VCaP (cell line): ENCODE results near the gene SLC9A9.

Experiments used
- H3K27ac ChIP-seq: fragments of 450-650 bp; 2 replicates; pipeline ENCODE4 v1.5.1; 2017
- TF ChIP-seq, protein P1 (sequence below): fragments of 450-650 bp; conservative IDR thresholded peaks from 2 replicates; pipeline ENCODE4 v1.5.1; 2017; ENCODE audit warnings: mild to moderate bottlenecking, moderate library complexity

SLC9A9 gene

DNA sequence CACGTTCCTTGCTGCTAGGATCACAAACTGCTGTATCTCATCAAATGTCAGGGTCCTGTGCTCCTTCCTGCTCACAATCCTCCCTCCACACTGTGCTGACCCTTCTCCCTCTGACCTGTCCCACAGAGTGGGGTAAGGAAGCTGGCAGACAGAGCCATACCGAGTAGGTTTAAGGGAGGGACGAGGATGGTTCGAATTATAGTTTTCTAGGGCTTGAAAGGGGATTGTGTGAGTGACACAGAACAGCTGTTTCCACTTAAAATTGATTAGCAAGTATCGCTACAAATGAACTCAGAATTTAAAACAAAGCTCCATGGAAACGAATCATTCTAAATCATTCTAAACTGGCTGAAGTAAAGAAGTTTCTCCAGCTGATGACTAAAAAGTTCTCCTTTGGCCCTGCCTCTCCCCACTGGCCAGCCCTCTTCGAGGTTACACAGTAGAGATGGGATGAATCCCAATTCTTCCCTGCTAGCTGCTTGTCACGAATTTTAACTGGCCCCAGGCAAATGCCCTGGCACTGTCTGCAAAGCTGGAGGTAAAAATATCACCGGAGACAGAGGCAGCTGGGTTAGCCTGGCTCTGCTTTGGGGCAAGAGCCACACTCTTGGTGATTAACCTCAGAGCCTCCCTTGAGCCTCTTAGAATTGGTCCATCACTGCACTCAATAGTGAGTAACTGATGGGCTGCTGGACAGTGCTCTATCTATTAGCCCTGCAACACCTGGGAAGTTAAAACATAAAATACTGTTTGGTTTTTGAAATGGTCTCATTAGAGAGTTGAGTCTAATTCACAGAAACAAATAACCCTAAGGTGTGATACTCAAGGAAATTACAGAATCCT is 533.8 kb downstream of the SLC9A9 start:
- no peak overlapping the region for H3K27ac ChIP-seq
- TF ChIP-seq, protein P1, sequence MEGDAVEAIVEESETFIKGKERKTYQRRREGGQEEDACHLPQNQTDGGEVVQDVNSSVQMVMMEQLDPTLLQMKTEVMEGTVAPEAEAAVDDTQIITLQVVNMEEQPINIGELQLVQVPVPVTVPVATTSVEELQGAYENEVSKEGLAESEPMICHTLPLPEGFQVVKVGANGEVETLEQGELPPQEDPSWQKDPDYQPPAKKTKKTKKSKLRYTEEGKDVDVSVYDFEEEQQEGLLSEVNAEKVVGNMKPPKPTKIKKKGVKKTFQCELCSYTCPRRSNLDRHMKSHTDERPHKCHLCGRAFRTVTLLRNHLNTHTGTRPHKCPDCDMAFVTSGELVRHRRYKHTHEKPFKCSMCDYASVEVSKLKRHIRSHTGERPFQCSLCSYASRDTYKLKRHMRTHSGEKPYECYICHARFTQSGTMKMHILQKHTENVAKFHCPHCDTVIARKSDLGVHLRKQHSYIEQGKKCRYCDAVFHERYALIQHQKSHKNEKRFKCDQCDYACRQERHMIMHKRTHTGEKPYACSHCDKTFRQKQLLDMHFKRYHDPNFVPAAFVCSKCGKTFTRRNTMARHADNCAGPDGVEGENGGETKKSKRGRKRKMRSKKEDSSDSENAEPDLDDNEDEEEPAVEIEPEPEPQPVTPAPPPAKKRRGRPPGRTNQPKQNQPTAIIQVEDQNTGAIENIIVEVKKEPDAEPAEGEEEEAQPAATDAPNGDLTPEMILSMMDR, result no peak

DNA sequence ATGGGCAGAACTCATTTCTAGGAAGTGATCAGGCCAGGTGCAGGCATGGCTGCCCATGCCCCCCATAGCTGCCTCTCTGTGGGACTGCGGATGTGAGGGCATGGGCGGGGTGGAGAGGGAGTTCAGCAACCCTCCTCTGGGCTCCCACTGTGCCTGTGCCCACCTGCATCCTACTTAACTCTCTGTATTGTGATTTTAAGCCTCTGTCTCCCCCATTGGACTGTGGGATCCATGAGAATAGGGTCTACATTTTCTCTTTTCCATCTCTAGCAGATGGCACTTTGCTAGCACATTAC is 534.4 kb downstream of the SLC9A9 start:
- no peak overlapping the region for H3K27ac ChIP-seq
- TF ChIP-seq, protein P1, result no peak

DNA sequence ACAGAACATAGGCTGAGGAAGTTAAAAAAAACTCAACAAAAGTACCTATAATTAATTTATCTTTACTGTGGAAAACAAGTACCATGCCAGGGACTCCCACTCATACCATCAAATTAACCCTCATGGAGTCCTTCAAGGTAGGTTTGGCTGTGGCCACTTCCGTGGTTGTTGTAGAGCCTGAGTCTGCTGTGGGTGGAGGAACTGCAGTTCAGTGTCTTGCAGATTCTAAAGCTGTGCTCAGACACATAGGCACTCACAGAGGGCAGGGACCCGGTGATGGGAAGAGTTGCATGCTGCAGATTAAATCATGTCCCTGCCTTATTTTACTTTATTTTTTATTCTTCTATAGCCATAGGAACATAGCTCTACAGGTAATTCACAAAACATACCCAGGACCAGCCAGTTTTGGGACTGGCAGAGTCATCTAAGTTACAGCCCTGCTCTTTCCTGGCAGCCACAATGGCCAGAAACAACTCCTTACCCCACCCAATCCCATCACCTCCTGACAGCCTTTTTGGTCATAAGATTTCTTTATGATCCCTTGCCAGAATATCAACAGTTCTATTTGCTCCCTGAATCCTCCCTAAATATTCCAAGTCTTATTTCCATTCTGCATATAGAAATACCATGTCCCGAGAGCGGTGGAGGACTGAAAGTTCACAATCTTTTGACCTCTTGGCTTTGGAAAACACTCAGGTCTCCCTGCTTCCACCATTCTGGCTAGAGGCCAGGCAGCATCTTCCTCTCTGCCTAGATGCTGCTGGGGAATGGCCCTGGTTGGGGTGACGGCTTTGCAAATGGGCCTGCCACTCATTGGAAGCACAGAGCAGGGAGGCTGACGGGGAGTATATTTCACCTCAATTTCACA is 535.0 kb downstream of the SLC9A9 start:
- TF ChIP-seq, protein P1, result no peak
- no peak overlapping the region for H3K27ac ChIP-seq

DNA sequence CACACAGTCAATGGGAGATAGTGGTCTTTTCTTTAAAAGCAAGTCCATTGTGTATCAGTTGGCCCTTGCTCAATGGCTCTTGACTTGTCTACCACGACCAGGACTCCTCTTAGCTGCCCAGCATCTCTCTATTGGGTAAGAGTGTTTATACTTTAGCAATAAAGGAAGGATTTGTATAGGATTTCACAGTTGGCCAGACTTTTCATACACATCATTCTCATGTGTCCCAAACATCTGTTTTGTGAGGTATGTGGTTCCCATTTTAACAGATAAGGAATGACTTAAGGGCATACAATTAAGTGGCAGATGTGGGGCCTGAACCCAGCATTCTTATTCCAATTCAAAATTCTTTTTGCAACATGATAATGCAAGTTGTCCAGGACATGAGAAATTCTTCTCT is 537.2 kb downstream of the SLC9A9 start:
- H3K27ac ChIP-seq, result no peak overlapping the region
- TF ChIP-seq, protein P1, result no peak

DNA sequence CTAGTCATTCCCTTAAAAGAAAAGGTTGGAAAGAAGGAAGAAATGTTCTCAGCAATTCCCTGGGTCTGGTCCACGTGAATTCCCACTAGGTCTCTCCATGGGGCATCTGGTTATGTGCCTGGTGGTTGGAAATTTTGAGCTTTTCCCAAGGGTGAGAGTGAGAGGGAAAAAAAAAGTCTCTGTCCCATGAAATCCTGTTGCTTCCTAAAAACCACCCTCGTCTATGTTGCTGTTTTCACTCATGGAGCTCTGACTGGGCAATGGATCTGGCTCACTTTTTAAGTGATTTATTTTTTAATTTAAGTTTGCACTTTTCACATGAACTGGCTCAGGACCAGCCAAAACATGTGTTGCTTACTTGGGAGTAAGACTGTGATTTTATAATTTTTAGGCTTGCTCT is 538.6 kb downstream of the SLC9A9 start:
- TF ChIP-seq, protein P1, result no peak
- no peak overlapping the region for H3K27ac ChIP-seq

DNA sequence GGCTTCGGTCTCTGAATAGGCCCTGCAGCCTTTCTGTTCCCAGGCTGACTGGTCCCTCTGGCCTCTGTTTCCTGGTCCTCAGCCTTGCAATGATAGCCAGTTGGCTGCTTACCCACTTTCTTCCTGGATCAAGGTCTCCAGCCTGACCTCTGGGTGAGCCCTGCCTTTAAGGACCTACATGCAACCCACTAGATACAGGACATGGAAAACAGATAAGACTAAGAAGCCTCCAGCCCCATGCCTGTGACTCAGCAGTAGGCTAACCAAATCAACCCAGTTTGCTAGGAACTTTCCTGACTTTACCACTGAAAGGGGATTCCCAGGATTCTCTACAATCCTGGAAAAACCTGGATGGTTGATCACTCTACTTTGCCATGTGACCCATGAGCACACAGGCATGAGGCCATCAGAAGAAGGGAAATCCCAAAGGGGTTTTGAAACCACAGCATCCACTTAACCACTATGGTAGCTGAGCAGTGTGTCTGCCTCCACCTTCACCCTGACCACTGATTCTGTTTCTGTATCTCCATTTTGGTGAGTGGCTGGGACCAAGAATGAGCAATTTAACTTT is 540.6 kb downstream of the SLC9A9 start:
- TF ChIP-seq, protein P1, result no peak

DNA sequence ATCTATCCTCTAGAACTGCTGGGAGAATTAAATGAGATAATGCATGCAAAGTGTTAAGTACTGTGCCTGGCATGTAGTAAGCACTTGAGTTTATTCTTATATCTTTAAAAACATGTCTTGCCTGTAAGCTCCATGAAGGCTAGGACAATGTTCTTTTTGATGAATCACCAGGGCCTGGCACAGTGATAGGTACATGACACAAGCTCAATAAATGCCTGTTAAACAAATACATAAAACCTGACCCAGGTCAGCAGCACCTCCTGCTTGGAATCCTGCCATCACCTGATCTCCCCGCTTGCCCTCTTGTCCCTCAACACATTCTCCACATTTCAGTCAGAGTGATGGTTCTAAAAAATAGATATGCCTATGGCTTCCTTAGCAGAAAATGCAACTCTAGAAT is 541.9 kb downstream of the SLC9A9 start:
- peak overlapping the region; percentile 31; the same call in 1 of the 2 replicates for H3K27ac ChIP-seq
- TF ChIP-seq, protein P1, result no peak

More for the DNA sequence above, 540.6 kb downstream of the SLC9A9 start:
- H3K27ac ChIP-seq, result no peak overlapping the region; the same call in 1 of the 2 replicates
